Peyer's patch (tissue), 4 donors: ENCODE measurements around the gene HMOX1. TPM values are rescaled to one million over a fixed set of nuclear protein-coding genes. Genes with fewer than 3 reads are reported as not detected.
A peak's percentile ranks its signal among the peaks of the same experiment; 100 is the strongest.
"Not testable (repeated sequence)": the region's sequence is repeated elsewhere in the genome, so short reads cannot be mapped to it uniquely, and the experiment has no call there.

Experiments
- DNase-seq, 3 donors: peaks; one replicate each; pipeline ENCODE4 v3.0.0-alpha.2; 2017 to 2019
- H3K27ac ChIP-seq, 4 donors: fragments of 200-600 bp; sonication (generic); one replicate each; pipeline ENCODE4 v1.5.1; 2016 to 2019
- H3K27me3 ChIP-seq, 2 donors: fragments of 200-600 bp; sonication (generic); one replicate each; pipeline ENCODE4 v1.5.1; 2019
- H3K36me3 ChIP-seq, 3 donors: fragments of 200-600 bp; sonication (generic); one replicate each; pipeline ENCODE4 v1.5.1; 2016 to 2019
- H3K4me1 ChIP-seq, 4 donors: fragments of 200-600 bp; sonication (generic); one replicate each; pipeline ENCODE4 v1.5.1; 2016 to 2019
- H3K4me3 ChIP-seq, 4 donors: fragments of 200-600 bp; sonication (generic); 1 replicate in 3 of 4; 2 replicates in 1 of 4; pipeline ENCODE4 v1.5.1; 2016 to 2019; ENCODE audit warnings: mild to moderate bottlenecking in 1 of 4
- H3K9me3 ChIP-seq, 4 donors: fragments of 200-600 bp; sonication (generic); one replicate each; pipeline ENCODE4 v1.5.1; 2016 to 2019; ENCODE audit warnings: mild to moderate bottlenecking in 1 of 4
- POLR2A ChIP-seq, 2 donors: fragments of 450-650 bp; IDR thresholded peaks; one replicate each; pipeline ENCODE4 v1.5.1; 2017; ENCODE audit warnings: antibody characterized with exemption in 2 of 2, mild to moderate bottlenecking in 2 of 2, moderate library complexity in 2 of 2
- total RNA-seq, 4 donors: library from RNA; depleted of rRNA; stranded (reverse); fragments of >200 nt; gene quantifications; one replicate each; pipeline ENCODE4 v1.1.0, GENCODE V29; 2016
- TF ChIP-seq, protein P1 (sequence below), 6 experiments: fragments of 450-650 bp in 4 of 6; fragments of 200-600 bp in 2 of 6; sonication (generic) in 1 of 6; IDR thresholded peaks; one replicate each; pipeline ENCODE4 v1.5.1; 2017 to 2019; ENCODE audit warnings: antibody characterized with exemption in 6 of 6, mild to moderate bottlenecking in 3 of 6, moderate library complexity in 1 of 6

Gene HMOX1
- total RNA-seq, 4 donors from 2014 or later, result 27.2 to 64.5 (median 46.7) TPM

GRCh38 chr22:35393116-35394010 lies 12.5 kb downstream of the HMOX1 start:
- Histone ChIP-seq H3K9me3 (no peaks in the 10 kb centered on the region), H3K36me3 (peaks cover 0 to 25% (median 0%) of the 10 kb centered on the region in 3 donors), H3K4me1 (peaks cover 0 to 22% (median 2%) of the 10 kb centered on the region in 4 donors), H3K27me3 (no peaks in the 10 kb centered on the region), H3K27ac (peak overlapping the region in 2 of 4 donors; percentile 59 to 64), H3K4me3 (no peak overlapping the region)
- DNase-seq, result peak in 1 of 3 donors; percentile 47
- TF ChIP-seq POLR2A (IDR thresholded peaks at IDR 0.05), result no peak
- TF ChIP-seq, protein P1, sequence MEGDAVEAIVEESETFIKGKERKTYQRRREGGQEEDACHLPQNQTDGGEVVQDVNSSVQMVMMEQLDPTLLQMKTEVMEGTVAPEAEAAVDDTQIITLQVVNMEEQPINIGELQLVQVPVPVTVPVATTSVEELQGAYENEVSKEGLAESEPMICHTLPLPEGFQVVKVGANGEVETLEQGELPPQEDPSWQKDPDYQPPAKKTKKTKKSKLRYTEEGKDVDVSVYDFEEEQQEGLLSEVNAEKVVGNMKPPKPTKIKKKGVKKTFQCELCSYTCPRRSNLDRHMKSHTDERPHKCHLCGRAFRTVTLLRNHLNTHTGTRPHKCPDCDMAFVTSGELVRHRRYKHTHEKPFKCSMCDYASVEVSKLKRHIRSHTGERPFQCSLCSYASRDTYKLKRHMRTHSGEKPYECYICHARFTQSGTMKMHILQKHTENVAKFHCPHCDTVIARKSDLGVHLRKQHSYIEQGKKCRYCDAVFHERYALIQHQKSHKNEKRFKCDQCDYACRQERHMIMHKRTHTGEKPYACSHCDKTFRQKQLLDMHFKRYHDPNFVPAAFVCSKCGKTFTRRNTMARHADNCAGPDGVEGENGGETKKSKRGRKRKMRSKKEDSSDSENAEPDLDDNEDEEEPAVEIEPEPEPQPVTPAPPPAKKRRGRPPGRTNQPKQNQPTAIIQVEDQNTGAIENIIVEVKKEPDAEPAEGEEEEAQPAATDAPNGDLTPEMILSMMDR (IDR thresholded peaks at IDR 0.05), result no peak

- Histone ChIP-seq H3K4me3 (no peak overlapping the region), H3K36me3 (peaks cover 0 to 25% (median 0%) of the 10 kb centered on the region in 3 donors), H3K4me1 (peaks cover 0 to 22% (median 2%) of the 10 kb centered on the region in 4 donors), H3K27ac (peak overlapping the region in 1 of 4 donors; percentile 40), H3K27me3 (no peaks in the 10 kb centered on the region), H3K9me3 (no peaks in the 10 kb centered on the region)
- DNase-seq, result no peak
- no peak for TF ChIP-seq POLR2A (IDR thresholded peaks at IDR 0.05)
- TF ChIP-seq, protein P1 (IDR thresholded peaks at IDR 0.05), result no peak
Measured at GRCh38 chr22:35394011-35394312, 13.1 kb downstream of the HMOX1 start.

GRCh38 chr22:35394810-35395563 lies 14.1 kb downstream of the HMOX1 start:
- no peaks in the 10 kb centered on the region for H3K9me3 ChIP-seq
- TF ChIP-seq, protein P1 (IDR thresholded peaks at IDR 0.05), result no peak
- TF ChIP-seq POLR2A (IDR thresholded peaks at IDR 0.05), result no peak
- H3K27ac ChIP-seq, result peak overlapping the region in 1 of 4 donors; percentile 40
- peaks cover 0 to 20% (median 0%) of the 10 kb centered on the region in 3 donors for H3K36me3 ChIP-seq
- DNase-seq, result no peak
- no peak overlapping the region for H3K4me3 ChIP-seq
- peaks cover 0 to 22% (median 4%) of the 10 kb centered on the region in 4 donors for H3K4me1 ChIP-seq
- no peaks in the 10 kb centered on the region for H3K27me3 ChIP-seq

DNA sequence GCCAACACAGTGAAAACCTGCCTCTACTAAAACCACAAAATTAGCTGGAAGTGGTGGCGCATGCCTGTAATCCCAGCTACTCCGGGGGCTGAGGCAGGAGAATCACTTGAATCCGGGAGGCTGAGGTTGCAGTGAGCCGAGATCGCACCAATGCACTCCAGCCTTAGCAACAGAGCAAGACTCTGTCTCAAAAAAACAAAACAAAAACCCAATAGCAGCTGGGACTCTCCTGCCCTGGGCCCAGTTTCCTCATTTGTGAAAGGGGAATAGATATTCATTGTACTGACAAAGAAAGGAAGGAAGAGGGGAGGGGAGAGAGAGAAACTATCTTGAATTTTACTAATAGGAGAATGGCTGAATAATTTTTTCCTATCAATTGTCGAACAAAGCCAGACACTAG lies 15.7 kb downstream of the HMOX1 start:
- not testable (repeated sequence) for H3K27me3 ChIP-seq, H3K9me3 ChIP-seq, H3K36me3 ChIP-seq, H3K4me3 ChIP-seq
- DNase-seq, result peak in 1 of 3 donors; percentile 59
- peak overlapping the region in 2 of 4 donors; percentile 33 to 88 for H3K27ac ChIP-seq
- H3K4me1 ChIP-seq, result peaks cover 0 to 34% (median 8%) of the 10 kb centered on the region in 4 donors

GRCh38 chr22:35397095-35397904 lies 16.4 kb downstream of the HMOX1 start:
- Histone ChIP-seq H3K27me3 (no peaks in the 10 kb centered on the region), H3K36me3 (peaks cover 0 to 9% (median 0%) of the 10 kb centered on the region in 3 donors), H3K27ac (peak overlapping the region in 2 of 4 donors; percentile 33 to 88), H3K4me1 (peaks cover 0 to 27% (median 6%) of the 10 kb centered on the region in 4 donors), H3K4me3 (no peak overlapping the region), H3K9me3 (no peaks in the 10 kb centered on the region)
- no peak for TF ChIP-seq POLR2A (IDR thresholded peaks at IDR 0.05)
- TF ChIP-seq, protein P1 (IDR thresholded peaks at IDR 0.05), result no peak
- DNase-seq, result no peak
